Hepatocyte (in vitro differentiated cells): ENCODE results near the gene COMT.

ENCODE experiments used
- CTCF ChIP-seq: fragments of 200-600 bp; sonication (generic); IDR thresholded peaks from 2 replicates; pipeline ENCODE4 v1.5.1; 2016; ENCODE audit warnings: antibody characterized with exemption, mild to moderate bottlenecking; ENCODE audit not compliant: poor library complexity
- EZH2 ChIP-seq: fragments of 200-600 bp; sonication (generic); IDR thresholded peaks from 2 replicates; pipeline ENCODE4 v1.6.1; 2016; ENCODE audit warnings: antibody characterized with exemption, mild to moderate bottlenecking, borderline replicate concordance
- EZH2phosphoT487 ChIP-seq: fragments of 200-600 bp; sonication (generic); IDR thresholded peaks from one replicate; pipeline ENCODE4 v1.6.1; 2018; ENCODE audit warnings: antibody characterized with exemption, mild to moderate bottlenecking, low read depth, moderate library complexity; ENCODE audit not compliant: unreplicated experiment, severe bottlenecking

DNA sequence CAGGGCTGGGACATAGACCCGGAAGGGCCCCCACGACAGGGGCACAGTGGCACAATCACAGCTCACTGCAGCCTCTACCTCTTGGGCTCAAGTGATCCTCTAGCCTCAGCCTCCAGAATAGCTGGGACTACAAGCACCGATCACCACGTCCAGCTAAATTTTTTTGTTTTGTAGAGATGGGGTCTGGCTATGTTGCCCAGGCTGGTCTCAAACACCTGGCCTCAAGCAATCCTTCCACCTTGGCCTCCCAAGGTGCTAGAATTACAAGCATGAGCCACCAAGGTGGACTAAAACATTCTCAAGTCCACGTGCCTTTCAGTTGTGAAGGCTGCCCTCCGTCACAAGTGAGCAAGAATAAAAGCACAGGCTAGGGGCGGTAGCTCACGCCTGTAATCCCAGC is 10.1 kb upstream of the COMT start:
- no peak for TF ChIP-seq CTCF
- TF ChIP-seq EZH2 = no peak
- no peak for TF ChIP-seq EZH2phosphoT487
